ENCODE data around the gene INPP5D.

GRCh38 chr2:233032551-233033320 is 27.4 kb upstream of the INPP5D start, which contains the start of gene NEU2:
- TF ChIP-seq FOXA1 (IDR thresholded peaks at IDR 0.05) (no peak), FOXA1 (CRISPR knock-in tag; IDR thresholded peaks at IDR 0.05) (no peak), CTCF (CRISPR knock-in tag; IDR thresholded peaks at IDR 0.05) (no peak), RAD21 (CRISPR knock-in tag; IDR thresholded peaks at IDR 0.05) (no peak), SRSF1 (optimal IDR thresholded peaks at IDR 0.05; ENCODE audit: low read depth, low read length) (no peak), MYNN (CRISPR knock-in tag; IDR thresholded peaks at IDR 0.05; ENCODE audit: low read depth) (no peak)
